Activated CD4-positive, alpha-beta T cell treated with anti-CD3 and anti-CD28 coated beads, Interleukin-2, amount 50 U/mL, for 1 hour (primary cell): Measurements from ENCODE around the gene DNM2.
A peak's percentile ranks its signal among the peaks of the same experiment; 100 is the strongest.

Experiments
- DNase-seq: peaks from one replicate; pipeline ENCODE4 v3.0.0-alpha.2; 2020

Gene DNM2

DNA sequence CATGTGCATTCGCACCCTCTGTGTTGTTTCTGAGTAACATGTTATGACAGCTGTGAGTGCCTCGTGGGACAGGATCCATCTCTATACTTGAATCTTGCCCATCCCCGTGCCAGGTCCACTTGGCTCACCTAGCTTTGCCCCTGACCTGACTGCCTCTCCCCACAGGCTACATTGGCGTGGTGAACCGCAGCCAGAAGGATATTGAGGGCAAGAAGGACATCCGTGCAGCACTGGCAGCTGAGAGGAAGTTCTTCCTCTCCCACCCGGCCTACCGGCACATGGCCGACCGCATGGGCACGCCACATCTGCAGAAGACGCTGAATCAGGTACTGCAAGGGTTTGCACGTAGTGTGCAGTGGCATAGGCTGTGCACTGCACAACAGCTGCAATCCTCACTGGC is 64.9 kb downstream of the DNM2 start:
- no peak for DNase-seq

- no peak for DNase-seq
These were observed 66.4 kb downstream of the DNM2 start for GRCh38 chr19:10784257-10784656.

GRCh38 chr19:10788146-10788545 is 70.3 kb downstream of the DNM2 start:
- DNase-seq = no peak

DNA sequence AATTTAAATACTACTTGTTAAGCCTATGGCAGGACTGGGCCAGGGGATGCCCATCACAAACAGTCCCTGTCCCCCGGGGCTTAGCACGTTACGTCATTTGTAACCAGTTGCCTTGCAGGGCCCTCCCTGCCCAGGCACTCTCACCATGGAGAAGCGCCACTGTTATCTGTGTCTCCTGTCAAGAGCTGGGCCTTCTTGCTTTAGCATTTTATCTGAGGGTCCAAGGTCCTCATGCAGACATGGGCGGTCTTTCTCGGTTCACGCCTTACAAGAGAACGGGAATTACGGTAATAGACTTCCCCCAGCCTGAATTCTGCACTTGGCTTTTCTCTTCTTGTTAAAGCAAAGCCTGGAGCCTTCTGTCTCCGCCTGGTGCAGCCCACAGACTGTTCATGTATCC is 72.0 kb downstream of the DNM2 start:
- no peak for DNase-seq

- DNase-seq = no peak
These were observed 78.8 kb downstream of the DNM2 start for GRCh38 chr19:10796653-10797052.

DNA sequence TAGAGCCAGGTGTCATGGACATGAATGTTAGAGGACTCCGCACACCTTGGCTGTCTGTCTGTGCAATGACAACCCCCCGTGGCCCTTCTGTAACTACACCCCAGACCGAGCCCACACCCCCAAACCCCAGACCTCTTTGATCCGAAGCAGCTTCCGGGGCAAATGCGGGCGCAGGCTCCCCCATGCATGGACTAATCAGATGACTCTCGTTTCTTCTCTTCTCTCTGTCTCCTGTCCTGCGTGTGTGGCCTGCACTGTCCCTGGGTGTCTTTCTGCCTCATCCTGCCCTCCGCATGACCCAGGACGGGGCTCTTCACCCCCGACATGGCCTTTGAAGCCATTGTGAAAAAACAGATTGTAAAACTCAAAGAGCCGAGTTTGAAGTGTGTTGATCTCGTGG is 79.2 kb downstream of the DNM2 start:
- peak; percentile 48 for DNase-seq

- DNase-seq = peak; percentile 77
These were observed 79.8 kb downstream of the DNM2 start for GRCh38 chr19:10797541-10798256.

DNA sequence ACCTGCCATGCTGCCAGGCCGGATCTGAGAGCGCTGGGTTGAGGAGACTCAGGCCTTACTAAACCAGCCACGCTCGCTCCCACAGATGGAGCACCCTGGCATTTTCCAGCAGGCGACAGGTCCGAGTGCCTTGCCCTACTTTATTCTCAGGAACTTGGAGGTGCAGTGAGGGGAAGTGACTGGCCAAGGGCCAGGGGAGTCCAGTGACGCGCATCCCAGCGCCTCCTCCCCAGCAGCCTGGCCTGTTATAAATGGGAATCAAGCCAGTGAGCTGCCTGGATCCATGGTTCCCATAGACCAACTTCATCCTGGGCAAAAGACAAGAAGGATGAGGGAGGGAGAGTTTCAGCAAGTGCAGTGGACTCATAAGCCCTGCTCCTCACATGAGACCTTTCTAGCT is 82.6 kb downstream of the DNM2 start:
- DNase-seq = no peak

DNA sequence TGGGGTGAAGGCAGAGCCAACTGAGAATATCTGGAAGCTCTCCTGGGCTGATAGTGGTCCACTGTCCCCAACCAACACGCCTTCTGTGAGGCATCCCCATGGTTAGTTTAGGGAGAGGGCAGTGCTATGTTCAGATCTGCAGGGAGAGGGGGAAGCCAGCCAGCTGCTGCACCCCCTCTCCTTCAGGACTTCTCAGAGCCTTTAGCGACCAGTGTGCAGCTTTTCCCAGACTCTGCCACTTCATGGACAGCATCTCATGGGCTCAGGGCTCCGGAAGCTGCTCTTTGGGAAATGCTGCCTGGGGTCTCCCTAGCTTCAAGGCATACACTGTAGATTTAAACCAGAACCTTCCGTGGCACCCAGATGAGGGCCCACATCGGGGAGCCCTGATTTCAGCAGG is 84.6 kb downstream of the DNM2 start:
- no peak for DNase-seq

GRCh38 chr19:10803252-10803651 is 85.4 kb downstream of the DNM2 start:
- no peak for DNase-seq

DNA sequence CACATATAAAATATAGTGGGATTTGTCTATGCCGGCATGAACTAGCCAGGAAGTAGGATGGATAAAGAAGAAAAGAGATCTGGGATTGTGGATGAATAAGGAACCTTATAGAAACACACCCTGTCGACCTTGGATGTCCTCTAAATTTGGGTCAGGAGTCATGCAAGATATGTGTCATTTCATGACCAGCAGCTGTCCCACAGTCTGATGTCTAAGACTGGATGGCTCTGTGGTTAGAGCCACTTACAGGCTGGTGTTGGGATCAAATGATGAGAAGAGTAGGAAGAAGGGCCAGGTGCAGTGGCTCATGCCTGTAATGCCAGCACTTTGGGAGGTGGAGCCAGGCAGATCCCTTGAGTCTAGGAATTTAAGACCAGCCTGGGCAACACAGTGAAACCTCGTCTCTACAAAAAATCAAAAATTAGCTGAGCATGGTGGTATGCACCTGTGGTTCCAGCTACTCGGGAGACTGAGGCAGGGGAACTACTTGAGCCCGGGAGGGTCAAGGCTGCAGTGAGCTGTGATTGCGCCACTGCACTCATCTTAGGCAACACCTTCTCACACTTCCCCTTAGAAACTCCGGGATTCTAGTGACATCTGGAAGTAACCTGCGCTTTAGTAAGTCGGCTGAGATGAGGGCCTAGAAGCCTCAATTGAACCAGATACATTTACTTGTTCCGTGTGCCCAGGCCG is 87.3 kb downstream of the DNM2 start:
- DNase-seq = no peak

- no peak for DNase-seq
These were observed 87.9 kb downstream of the DNM2 start for GRCh38 chr19:10805758-10806247.

DNA sequence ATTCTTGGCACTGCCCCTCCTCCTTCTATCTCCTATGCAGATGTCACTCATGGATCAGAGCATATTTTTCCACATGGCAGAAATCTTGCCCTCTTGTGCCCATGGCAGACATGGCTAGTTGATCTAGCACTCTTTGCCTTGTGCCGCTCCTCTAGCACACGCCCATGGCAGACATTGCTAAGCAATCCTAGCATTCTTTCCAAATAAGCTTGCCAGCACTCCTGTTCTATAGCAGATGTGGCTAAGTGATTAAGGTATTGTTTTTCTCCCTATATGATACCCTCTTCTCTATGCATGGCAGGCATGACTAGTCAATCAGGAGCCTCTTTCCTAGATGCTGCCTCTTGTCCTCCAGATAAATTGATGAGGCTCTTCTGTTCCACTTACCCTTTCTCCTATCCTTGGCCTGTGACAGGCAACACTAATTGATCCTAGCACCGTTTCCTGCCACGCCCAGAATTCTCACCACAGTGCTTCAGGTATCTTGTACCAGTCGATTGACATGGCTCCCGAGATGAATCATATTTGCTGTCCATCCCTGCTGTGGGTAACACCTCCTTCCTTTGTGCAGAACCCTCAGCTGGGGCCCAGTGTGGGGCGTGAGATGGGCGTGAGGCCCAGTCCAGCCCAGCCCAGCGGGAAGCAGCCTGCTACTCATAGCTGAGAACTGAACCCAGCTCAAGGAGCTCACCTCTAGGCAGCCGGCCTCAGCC is 91.2 kb downstream of the DNM2 start:
- DNase-seq = peak; percentile 39

- no peak for DNase-seq
These were observed 91.9 kb downstream of the DNM2 start for GRCh38 chr19:10809651-10810285.

- DNase-seq = no peak
These were observed 93.7 kb downstream of the DNM2 start for GRCh38 chr19:10811391-10812111.

DNA sequence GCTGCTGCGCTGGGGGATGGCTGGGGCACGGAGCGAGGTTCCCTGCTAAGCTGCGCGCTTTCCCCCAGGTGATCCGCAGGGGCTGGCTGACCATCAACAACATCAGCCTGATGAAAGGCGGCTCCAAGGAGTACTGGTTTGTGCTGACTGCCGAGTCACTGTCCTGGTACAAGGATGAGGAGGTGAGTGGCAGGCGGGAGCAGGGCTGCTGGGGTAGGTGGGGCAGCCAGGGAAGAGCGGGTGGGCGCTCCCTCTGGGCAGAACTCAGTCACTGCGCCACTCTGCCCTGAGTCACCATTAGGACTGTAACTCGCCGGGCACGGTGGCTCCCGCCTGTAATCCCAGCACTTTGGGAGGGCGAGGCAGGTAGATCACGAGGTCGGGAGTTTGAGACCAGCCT is 94.3 kb downstream of the DNM2 start:
- no peak for DNase-seq

DNA sequence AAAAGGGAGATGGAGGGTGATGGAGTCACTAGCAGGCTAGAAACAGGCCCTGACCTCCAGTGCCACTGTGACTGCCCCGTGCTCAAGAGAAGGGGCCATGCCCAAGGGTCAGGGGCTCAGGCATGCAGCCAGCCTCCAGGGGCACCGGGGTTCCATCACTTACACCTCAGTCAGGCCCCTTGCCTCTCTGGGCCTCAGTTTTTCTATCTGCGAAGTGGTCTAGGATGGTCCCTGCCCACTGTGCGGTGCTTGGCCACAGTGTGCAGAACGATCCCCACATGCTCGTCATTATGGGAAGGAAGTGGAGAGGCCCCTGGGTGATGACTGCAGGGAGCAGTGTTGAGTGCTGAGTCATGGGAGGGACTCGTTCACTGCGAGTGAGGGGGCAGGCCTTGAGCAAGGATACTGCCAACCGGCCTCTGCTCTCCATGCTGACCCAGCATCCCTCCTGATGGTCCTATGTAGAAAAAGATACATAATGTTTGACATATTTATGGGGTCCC is 95.1 kb downstream of the DNM2 start:
- no peak for DNase-seq

DNA sequence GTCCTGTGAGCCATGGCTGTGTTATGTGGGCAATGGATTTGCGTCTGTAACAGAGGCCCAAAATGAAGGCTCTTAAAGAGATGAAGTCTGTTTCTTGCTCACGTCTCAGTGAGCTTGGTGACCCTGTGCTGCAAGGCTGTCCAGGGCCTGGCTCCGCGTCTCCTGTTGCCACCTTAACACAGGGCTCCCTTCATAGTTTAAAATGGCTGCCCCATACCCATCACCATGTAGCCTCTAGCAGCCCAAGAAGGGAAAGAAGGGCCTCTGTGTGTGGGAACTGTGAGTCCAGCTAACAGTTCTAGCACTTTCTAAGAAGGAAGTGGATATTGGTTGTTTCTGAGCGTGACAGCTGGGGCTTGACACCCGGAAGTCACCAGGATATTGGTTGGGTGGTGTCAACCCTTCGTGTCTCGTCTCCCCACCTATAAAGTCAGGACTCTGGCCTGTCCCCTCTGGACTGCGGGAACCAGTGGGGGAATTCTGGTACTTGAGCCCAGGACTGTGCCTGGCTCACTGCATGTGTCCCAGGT is 97.2 kb downstream of the DNM2 start:
- no peak for DNase-seq

DNA sequence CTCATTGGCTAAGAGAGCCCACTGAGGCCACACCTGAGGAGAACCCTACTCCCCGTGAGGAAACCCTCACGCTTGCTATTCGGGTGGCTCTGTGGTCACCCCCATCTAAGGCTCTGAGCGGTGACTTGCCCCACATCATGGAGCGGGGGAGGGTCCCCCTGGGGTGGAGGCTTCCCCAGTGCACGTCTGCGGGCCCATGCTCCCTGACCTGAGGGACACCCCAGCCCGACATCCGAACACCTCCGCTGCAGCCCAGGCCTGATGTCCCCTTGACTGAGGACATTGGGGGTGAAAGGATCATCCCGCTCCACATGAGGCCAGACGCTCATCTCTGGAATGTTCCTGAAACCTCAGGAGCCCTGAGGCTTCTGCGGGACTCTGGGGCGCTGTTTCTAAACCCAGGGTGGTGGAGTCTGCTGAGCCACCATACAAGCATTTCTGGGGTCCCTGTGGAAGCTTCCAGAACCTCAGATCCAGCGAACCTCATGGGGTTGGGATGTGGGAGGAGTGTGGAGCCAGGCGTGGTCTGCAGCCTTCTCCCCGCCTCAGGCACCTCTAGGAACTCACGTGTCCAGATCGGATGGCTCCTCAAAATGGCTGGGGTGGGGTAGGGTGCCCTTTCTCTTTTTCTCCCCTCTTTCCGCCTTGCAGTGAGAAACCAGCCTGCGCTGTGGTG is 98.2 kb downstream of the DNM2 start:
- no peak for DNase-seq

GRCh38 chr19:10816691-10817090 is 98.8 kb downstream of the DNM2 start:
- no peak for DNase-seq

DNA sequence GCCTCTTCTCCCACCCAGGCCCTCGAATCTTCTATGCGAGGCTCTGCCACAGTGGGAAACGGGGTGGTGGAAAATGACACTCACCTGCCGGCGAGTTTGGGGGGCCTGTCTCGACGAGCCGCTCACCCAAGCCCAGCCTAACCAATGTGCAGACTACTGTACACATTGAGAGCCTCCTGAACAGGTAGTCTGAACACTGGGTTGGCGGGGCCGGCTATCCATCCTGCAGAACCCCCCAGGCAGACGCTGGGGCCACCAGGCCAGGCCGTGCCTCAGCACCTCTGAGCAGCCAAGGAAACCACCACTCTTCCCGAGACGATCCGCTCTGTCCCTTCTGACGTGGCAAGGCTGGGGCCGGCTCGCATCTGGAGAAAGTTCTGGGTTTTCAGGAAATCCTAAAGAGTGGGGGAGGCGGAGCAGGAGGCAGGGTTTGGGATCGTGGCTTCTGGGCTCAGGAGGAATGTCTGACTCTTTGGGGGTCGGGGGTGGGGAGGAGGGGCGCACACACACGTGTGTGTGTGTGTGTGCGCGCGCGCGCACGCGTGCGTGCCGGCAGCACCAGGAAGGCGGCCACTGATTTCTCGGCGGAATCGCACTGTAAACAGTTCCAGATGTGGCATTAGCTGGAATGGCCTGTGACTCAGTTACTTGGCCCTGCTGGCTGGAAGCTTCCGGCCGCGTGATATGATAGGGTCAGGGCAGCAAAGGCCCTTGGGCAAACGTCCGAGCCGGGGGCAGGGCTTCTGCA is 99.6 kb downstream of the DNM2 start:
- DNase-seq = no peak
